HCT116 (cell line): ENCODE results near the gene KCND3. TPM values are rescaled to one million over a fixed set of nuclear protein-coding genes. Genes with fewer than 3 reads are reported as not detected.

Experiments
- ATAC-seq: fragments of 200-7000 bp; cut with Tn5 transposase; 2 replicates; pipeline ENCODE4 v1.9.1; 2020; ENCODE audit warnings: mild to moderate bottlenecking, moderate library complexity
- Bru-seq: library from RNA; stranded (reverse); fragments of 400-500 nt; gene quantifications from one replicate; lab custom pipeline; 2021; lab: Mats Ljungman, UMichigan
- BruChase-seq, 2 experiments: library from RNA; stranded (reverse); fragments of 400-500 nt; gene quantifications; one replicate each; lab custom pipeline; 2021; lab: Mats Ljungman, UMichigan
- BruUV-seq: library from RNA; stranded (reverse); fragments of 400-500 nt; replicated peaks from 2 replicates; lab custom pipeline; 2021; lab: Mats Ljungman, UMichigan
- CTCF ChIA-PET: fragments of 300-600 bp; sonication (Branson Sonifier 250); formaldehyde crosslinking; loops from one replicate; lab custom pipeline; 2021; ENCODE audit warnings: antibody characterized with exemption; lab: Charles Lee
- POLR2A ChIA-PET: fragments of 300-600, 350-600 bp; sonication (Branson Sonifier 250); formaldehyde crosslinking; loops from one replicate; lab custom pipeline; 2021; ENCODE audit warnings: antibody characterized with exemption; lab: Charles Lee
- RAD21 ChIA-PET, 2 experiments: fragments of 300-600 bp; sonication (Branson Sonifier 250); formaldehyde crosslinking; loops; one replicate each; lab custom pipeline; 2023; ENCODE audit warnings: low total read pairs in 2 of 2; ENCODE audit not compliant: uncharacterized antibody in 2 of 2, unreplicated experiment in 2 of 2, low non-redundant PET in 1 of 2; lab: Charles Lee
- DNase-seq: peaks from one replicate; pipeline ENCODE4 v3.0.0-alpha.2; 2010; ENCODE audit warnings: low read depth, low spot score
- H2AFZ ChIP-seq: fragments of 200-600 bp; shearing (Covaris generic), sonication (generic); 2 replicates; pipeline ENCODE4 v1.6.1; 2017; ENCODE audit warnings: low read depth, mixed run types, mixed read lengths, antibody characterized with exemption, low read length; ENCODE audit not compliant: poor library complexity, severe bottlenecking
- H3K27ac ChIP-seq: 2 replicates; pipeline ENCODE4 v1.5.1; 2012; ENCODE audit warnings: low read depth, low read length
- H3K27me3 ChIP-seq: fragments of 200-600 bp; sonication (generic); 2 replicates; pipeline ENCODE4 v1.6.1; 2016; ENCODE audit warnings: mixed run types, low read length, mixed read lengths; ENCODE audit not compliant: insufficient read depth
- H3K36me3 ChIP-seq, 2 experiments: fragments of 200-500 bp in 1 of 2; fragments of 200-600 bp in 1 of 2; sonication (Bioruptor generic) in 1 of 2; sonication (generic) in 1 of 2; 2 replicates each; pipeline versions ENCODE4 v1.5.1 to v1.6.1; 2014 to 2016; ENCODE audit warnings: low read length in 2 of 2, inconsistent platforms in 1 of 2, mixed read lengths in 1 of 2, mixed run types in 1 of 2; ENCODE audit not compliant: insufficient read depth in 2 of 2, control insufficient read depth in 1 of 2
- H3K4me1 ChIP-seq, 2 experiments: fragments of 200-600 bp in 1 of 2; sonication (generic) in 1 of 2; 2 replicates each; pipeline versions ENCODE4 v1.5.1 to v1.6.1; 2012 to 2017; ENCODE audit warnings: low read length in 2 of 2, inconsistent platforms in 1 of 2, mild to moderate bottlenecking in 1 of 2, mixed read lengths in 1 of 2, mixed run types in 1 of 2, moderate library complexity in 1 of 2; ENCODE audit not compliant: insufficient read depth in 2 of 2, control insufficient read depth in 1 of 2
- H3K4me2 ChIP-seq: fragments of 200-600 bp; sonication (generic); 2 replicates; pipeline ENCODE4 v1.6.1; 2017; ENCODE audit warnings: mixed run types, low read length, mixed read lengths
- H3K4me3 ChIP-seq, 2 experiments: fragments of 200-600 bp in 1 of 2; sonication (generic) in 1 of 2; replicated peaks in 1 of 2; 2 replicates each; pipeline ENCODE4 v1.5.1; 2011 to 2016; ENCODE audit warnings: low read length in 2 of 2, control low read depth in 1 of 2, low read depth in 1 of 2, mild to moderate bottlenecking in 1 of 2, mixed read lengths in 1 of 2, mixed run types in 1 of 2
- H3K79me2 ChIP-seq: fragments of 200-600 bp; sonication (generic); 2 replicates; pipeline ENCODE4 v1.6.1; 2017; ENCODE audit warnings: mild to moderate bottlenecking, mixed run types, low read length, moderate library complexity, mixed read lengths; ENCODE audit not compliant: insufficient read depth
- H3K9ac ChIP-seq: fragments of 200-600 bp; sonication (generic); 2 replicates; pipeline ENCODE4 v1.6.1; 2016; ENCODE audit warnings: low read length, mixed read lengths
- H3K9me2 ChIP-seq: fragments of 200-600 bp; sonication (generic), shearing (Covaris generic); 2 replicates; pipeline ENCODE4 v1.6.1; 2017; ENCODE audit warnings: mixed run types, mild to moderate bottlenecking, moderate library complexity; ENCODE audit not compliant: insufficient read depth
- H3K9me3 ChIP-seq, 2 experiments: fragments of 200-500 bp in 1 of 2; fragments of 200-600 bp in 1 of 2; sonication (Bioruptor generic) in 1 of 2; sonication (generic) in 1 of 2; 2 replicates each; pipeline ENCODE4 v1.6.1; 2014 to 2017; ENCODE audit warnings: low read length in 2 of 2, mixed read lengths in 2 of 2, inconsistent platforms in 1 of 2, low read depth in 1 of 2, mild to moderate bottlenecking in 1 of 2, mixed run types in 1 of 2, moderate library complexity in 1 of 2; ENCODE audit not compliant: control insufficient read depth in 1 of 2, insufficient read depth in 1 of 2
- H4K20me1 ChIP-seq: fragments of 200-600 bp; sonication (generic), shearing (Covaris generic); 2 replicates; pipeline ENCODE4 v1.6.1; 2017; ENCODE audit warnings: mixed run types, mild to moderate bottlenecking, moderate library complexity; ENCODE audit not compliant: insufficient read depth
- POLR2AphosphoS5 ChIP-seq: IDR thresholded peaks from 2 replicates; pipeline ENCODE4 v1.6.1; 2011; ENCODE audit warnings: mild to moderate bottlenecking, low read depth, low read length, moderate library complexity
- ZFX ChIP-seq: fragments of 450-650 bp; IDR thresholded peaks from 2 replicates; pipeline ENCODE4 v1.6.1; 2017
- intact Hi-C: fragments of 100-400 bp; cut with micrococcal nuclease; formaldehyde crosslinking; loops from 2 replicates; pipeline ENCODE4 v1.10.0; 2022
- long read RNA-seq: library from polyadenylated mRNA; unstranded; transcript quantifications from one replicate; pipeline ENCODE4 v2.0.0, GENCODE V29; 2021; ENCODE audit not compliant: unreplicated experiment
- polyA plus RNA-seq: library from polyadenylated mRNA; unstranded; fragments of >200 nt; gene quantifications from 2 replicates; pipeline ENCODE4 v1.2.1, GENCODE V29; 2012; ENCODE audit warnings: missing spikeins
- total RNA-seq: library from RNA; stranded (reverse); gene quantifications from one replicate; pipeline ENCODE4 v1.2.1, GENCODE V29; 2021; ENCODE audit not compliant: unreplicated experiment
- TF ChIP-seq, protein P1 (sequence below): IDR thresholded peaks from 2 replicates; pipeline ENCODE4 v1.6.1; 2012

KCND3 gene
- total RNA-seq (0.44 TPM), Bru-seq, nascent RNA (percentile 21 among the genes with signal in this experiment), BruChase-seq, experiment 1, labeled RNA remaining after a 6-hour chase (percentile 19 among the genes with signal in this experiment), BruChase-seq, experiment 2, labeled RNA remaining after a 2-hour chase (percentile 26 among the genes with signal in this experiment)
- 0.20 and 0.36 TPM in 2 replicates for polyA plus RNA-seq
- long read RNA-seq, result 0 reads

DNA sequence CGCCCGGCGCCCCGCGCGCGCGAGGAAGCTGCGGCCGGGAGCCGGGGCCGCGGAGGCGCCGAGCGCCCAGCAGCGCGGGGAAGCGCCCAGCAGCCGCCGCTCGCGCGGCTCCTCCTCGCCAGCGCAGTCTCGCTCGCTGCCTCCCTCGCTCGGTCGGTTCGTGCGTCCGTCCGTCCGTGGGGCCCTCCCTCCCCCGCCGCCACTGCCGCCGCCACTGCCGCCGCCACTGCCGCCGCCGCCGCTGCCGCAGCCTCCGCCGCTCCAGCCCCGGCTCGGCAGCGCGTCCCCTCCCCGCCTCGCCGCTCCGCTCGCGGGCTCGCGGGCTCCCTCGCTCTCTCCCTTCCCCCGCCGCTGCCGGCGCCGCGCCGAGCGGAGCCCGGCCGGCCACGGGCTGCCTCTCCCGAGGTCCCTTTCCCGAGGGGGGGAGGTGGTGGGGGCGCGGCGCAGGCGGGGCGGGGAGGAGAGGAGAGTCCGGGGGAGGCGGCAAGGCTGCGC, at the start of gene KCND3:
TSS of gene KCND3 (minus strand) at position 138 of the 495 bp plus-strand sequence.
- ATAC-seq (peak; percentile 48), DNase-seq (no peak)
- Histone ChIP-seq H2AFZ (no peak within 1 kb of the TSS), H3K36me3 (no peaks in the 10 kb centered on the region), H3K27ac (no peak within 1 kb of the TSS), H3K4me2 (peak within 1 kb of the TSS; percentile 73), H3K9me2 (no peaks in the 10 kb centered on the region), H3K9ac (no peak within 1 kb of the TSS), H3K79me2 (no peaks in the 10 kb centered on the region), H3K4me1 (peaks cover 9 to 20% of the 10 kb centered on the region in 2 experiments; a peak in 3 of 4 replicates), H3K9me3 (no peaks in the 10 kb centered on the region), H3K4me3 (peak within 1 kb of the TSS; percentile 31 to 60), H3K27me3 (peaks cover 12% of the 10 kb centered on the region; the same call in 1 of the 2 replicates), H4K20me1 (no peaks in the 10 kb centered on the region)
- ChIA-PET RAD21 (no interaction called here), POLR2A (no interaction called here), CTCF (no interaction called here)
- TF ChIP-seq ZFX, result no peak
- no peak for TF ChIP-seq POLR2AphosphoS5
- BruUV-seq, result no TSS peak
- intact Hi-C loops, result loop anchor here (5.0 kb wide), 1 partner anchor 507 kb away; no protein-coding TSS in a partner anchor

DNA sequence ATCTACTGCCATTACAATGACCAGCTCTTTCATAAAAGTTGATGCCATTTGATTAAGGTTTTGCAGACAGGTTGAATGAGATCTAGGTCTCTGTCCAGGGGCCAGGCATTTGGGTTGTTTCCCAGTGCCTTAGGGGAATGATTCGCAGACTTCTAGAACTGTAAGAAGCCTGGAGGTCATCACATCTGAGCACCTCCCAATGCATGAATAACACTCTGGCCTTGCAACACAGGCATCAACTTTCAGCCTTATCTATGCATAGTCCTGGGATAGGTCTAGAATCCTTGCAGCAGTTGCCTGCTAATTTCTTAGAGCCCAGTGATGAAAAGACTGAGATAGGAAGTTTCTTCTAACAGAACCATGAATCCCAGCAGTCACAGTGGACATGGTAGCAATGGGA, 44.8 kb upstream of the KCND3 start:
- no peak for DNase-seq
- CTCF ChIA-PET, result no interaction called here

More for the DNA sequence above, 44.8 kb upstream of the KCND3 start:
- no peaks in the 10 kb centered on the region for H3K9me2 ChIP-seq
- POLR2A ChIA-PET, result no interaction called here
- no peak overlapping the region for H3K9ac ChIP-seq
- no peak overlapping the region for H2AFZ ChIP-seq
- H3K4me3 ChIP-seq, result no peak overlapping the region
- RAD21 ChIA-PET, result no interaction called here
- H3K27ac ChIP-seq, result no peak overlapping the region
- intact Hi-C loops, result no loop called here
- H3K79me2 ChIP-seq, result no peaks in the 10 kb centered on the region
- H3K4me2 ChIP-seq, result no peak overlapping the region
- no peak for ATAC-seq
- H3K36me3 ChIP-seq, result no peaks in the 10 kb centered on the region
- no peaks in the 10 kb centered on the region for H3K4me1 ChIP-seq
- TF ChIP-seq, protein P1, sequence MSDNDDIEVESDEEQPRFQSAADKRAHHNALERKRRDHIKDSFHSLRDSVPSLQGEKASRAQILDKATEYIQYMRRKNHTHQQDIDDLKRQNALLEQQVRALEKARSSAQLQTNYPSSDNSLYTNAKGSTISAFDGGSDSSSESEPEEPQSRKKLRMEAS, result no peak
- no TSS peak for BruUV-seq
- H4K20me1 ChIP-seq, result no peaks in the 10 kb centered on the region
- H3K9me3 ChIP-seq, result no peaks in the 10 kb centered on the region
- H3K27me3 ChIP-seq, result peaks cover 68% of the 10 kb centered on the region
